HG02642 (cell line): ENCODE data around the gene HIPK1.

Source experiments
- ATAC-seq: cut with Tn5 transposase; IDR thresholded peaks from one replicate; pipeline ENCODE4 v1.9.1; 2021; ENCODE audit warnings: mild to moderate bottlenecking; ENCODE audit not compliant: unreplicated experiment, poor library complexity

The HIPK1 gene

GRCh38 chr1:113912594-113913311, 16.4 kb upstream of the HIPK1 start:
- no peak for ATAC-seq

- no peak for ATAC-seq
These were observed 15.8 kb upstream of the HIPK1 start for GRCh38 chr1:113913312-113913668.

GRCh38 chr1:113913887-113914664, 15.0 kb upstream of the HIPK1 start:
- no peak for ATAC-seq

- no peak for ATAC-seq
These were observed 12.2 kb upstream of the HIPK1 start for GRCh38 chr1:113916974-113917373.

GRCh38 chr1:113917400-113918082, 11.6 kb upstream of the HIPK1 start:
- no peak for ATAC-seq

- no peak for ATAC-seq
These were observed 10.9 kb upstream of the HIPK1 start for GRCh38 chr1:113918243-113918642.

GRCh38 chr1:113922957-113923356, 6.2 kb upstream of the HIPK1 start:
- no peak for ATAC-seq

GRCh38 chr1:113924473-113924872, 4.7 kb upstream of the HIPK1 start:
- ATAC-seq, result no peak

- peak; percentile 21 for ATAC-seq
These were observed 765 bp upstream of the HIPK1 start for GRCh38 chr1:113928187-113928930.

GRCh38 chr1:113929750-113930498, 800 bp downstream of the HIPK1 start:
- ATAC-seq, result peak; percentile 41

GRCh38 chr1:113930499-113931161, 1.5 kb downstream of the HIPK1 start:
- peak; percentile 35 for ATAC-seq

GRCh38 chr1:113931451-113931851, 2.3 kb downstream of the HIPK1 start:
- no peak for ATAC-seq

GRCh38 chr1:113934006-113934405, 4.9 kb downstream of the HIPK1 start:
- ATAC-seq, result no peak

- no peak for ATAC-seq
These were observed 5.5 kb downstream of the HIPK1 start for GRCh38 chr1:113934511-113935055.

- no peak for ATAC-seq
These were observed 6.1 kb downstream of the HIPK1 start for GRCh38 chr1:113935176-113935575.

GRCh38 chr1:113935970-113936369, 6.8 kb downstream of the HIPK1 start:
- ATAC-seq, result no peak

GRCh38 chr1:113937146-113937545, 8.0 kb downstream of the HIPK1 start:
- ATAC-seq, result no peak

- no peak for ATAC-seq
These were observed 9.1 kb downstream of the HIPK1 start for GRCh38 chr1:113938192-113938591.
